Esophagus muscularis mucosa (tissue), 4 donors: ENCODE measurements around the gene TRRAP. TPM values are rescaled to one million over a fixed set of nuclear protein-coding genes. Genes with fewer than 3 reads are reported as not detected.

Source experiments
- DNase-seq: peaks from one replicate; pipeline ENCODE4 v3.0.0-alpha.2; 2017; ENCODE audit errors: extremely low spot score
- H3K27ac ChIP-seq, 4 donors: fragments of 200-600 bp; sonication (generic); replicated peaks in 1 of 4; 1 replicate in 3 of 4; 2 replicates in 1 of 4; pipeline ENCODE4 v1.5.1; 2016 to 2019; ENCODE audit warnings: mild to moderate bottlenecking in 1 of 4
- H3K27me3 ChIP-seq, 4 donors: fragments of 200-600 bp; sonication (generic); one replicate each; pipeline versions ENCODE4 v1.5.1 to v1.6.0; 2016 to 2019
- H3K36me3 ChIP-seq, 4 donors: fragments of 200-600 bp; sonication (generic); one replicate each; pipeline ENCODE4 v1.5.1; 2016 to 2019
- H3K4me1 ChIP-seq, 4 donors: fragments of 200-600 bp; sonication (generic); one replicate each; pipeline ENCODE4 v1.5.1; 2016 to 2019
- H3K4me3 ChIP-seq, 4 donors: fragments of 200-600 bp; sonication (generic); 1 replicate in 2 of 4; 2 replicates in 2 of 4; pipeline ENCODE4 v1.5.1; 2016 to 2019; ENCODE audit warnings: mild to moderate bottlenecking in 4 of 4, moderate library complexity in 1 of 4
- H3K9me3 ChIP-seq, 4 donors: fragments of 200-600 bp; sonication (generic); 1 replicate in 3 of 4; 2 replicates in 1 of 4; pipeline ENCODE4 v1.5.1; 2016 to 2019
- EP300 ChIP-seq: sonication (generic); formaldehyde crosslinking; IDR thresholded peaks from one replicate; pipeline ENCODE4 v1.6.1; 2017; ENCODE audit warnings: antibody characterized with exemption
- POLR2A ChIP-seq: fragments of 450-650 bp; IDR thresholded peaks from one replicate; pipeline ENCODE4 v1.6.1; 2017; ENCODE audit warnings: antibody characterized with exemption, moderate library complexity, mild to moderate bottlenecking, low read depth
- POLR2AphosphoS5 ChIP-seq, 2 donors: sonication (generic); formaldehyde crosslinking; IDR thresholded peaks; one replicate each; pipeline ENCODE4 v1.6.1; 2017; ENCODE audit warnings: antibody characterized with exemption in 2 of 2
- WGBS: methylation state at CpG from one replicate; pipeline ENCODE4 v1.1.5; 2018; 5-methylcytosine and 5-hydroxymethylcytosine counted together
- intact Hi-C: fragments of 100-400 bp; cut with DNase I; formaldehyde crosslinking; loops from one replicate; pipeline ENCODE4 v1.15.1; 2023
- total RNA-seq, 4 donors: library from RNA; depleted of rRNA; stranded (reverse); fragments of >200 nt; gene quantifications; one replicate each; pipeline versions ENCODE4 v1.1.0 to v1.2.1, GENCODE V29; 2016
- TF ChIP-seq, protein P1 (sequence below), 3 experiments: fragments of 200-600 bp in 2 of 3; fragments of 450-650 bp in 1 of 3; sonication (generic) in 2 of 3; IDR thresholded peaks; one replicate each; pipeline ENCODE4 v1.5.1; 2017 to 2019; ENCODE audit warnings: antibody characterized with exemption in 3 of 3, mild to moderate bottlenecking in 2 of 3, moderate library complexity in 1 of 3

Gene TRRAP
- total RNA-seq, 4 donors from 2014 or later = 22.9 to 38.0 (median 29.7) TPM

DNA sequence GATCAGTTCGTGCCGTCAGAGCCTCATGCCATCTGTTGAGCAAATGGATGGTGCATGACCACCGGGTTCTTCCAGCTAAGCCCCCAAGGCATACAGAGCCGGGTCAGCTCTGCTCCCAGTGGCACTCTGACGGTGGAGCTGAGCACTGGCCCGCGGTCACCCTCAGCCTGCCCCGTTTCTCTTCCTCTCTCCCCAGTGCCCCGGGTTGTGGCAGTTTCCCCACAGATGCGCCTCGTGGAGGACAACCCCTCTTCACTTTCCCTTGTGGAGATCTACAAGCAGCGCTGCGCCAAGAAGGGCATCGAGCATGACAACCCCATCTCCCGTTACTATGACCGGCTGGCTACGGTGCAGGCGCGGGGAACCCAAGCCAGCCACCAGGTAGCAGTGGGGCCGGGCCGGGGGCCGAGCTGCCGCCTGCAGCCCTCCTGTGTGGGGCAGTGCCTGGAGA is 129.9 kb downstream of the TRRAP start:
- Histone ChIP-seq H3K4me1 (no peaks in the 10 kb centered on the region), H3K27ac (no peak overlapping the region), H3K4me3 (no peak overlapping the region), H3K36me3 (peaks cover 88 to 100% (median 98%) of the 10 kb centered on the region in 4 donors), H3K27me3 (no peaks in the 10 kb centered on the region), H3K9me3 (no peaks in the 10 kb centered on the region)
- intact Hi-C loops = no loop called here
- WGBS = 95% methylated on average over 22 of the region's 23 CpGs
- no peak for DNase-seq
- no peak for TF ChIP-seq POLR2AphosphoS5 (IDR thresholded peaks at IDR 0.05)
- TF ChIP-seq, protein P1, sequence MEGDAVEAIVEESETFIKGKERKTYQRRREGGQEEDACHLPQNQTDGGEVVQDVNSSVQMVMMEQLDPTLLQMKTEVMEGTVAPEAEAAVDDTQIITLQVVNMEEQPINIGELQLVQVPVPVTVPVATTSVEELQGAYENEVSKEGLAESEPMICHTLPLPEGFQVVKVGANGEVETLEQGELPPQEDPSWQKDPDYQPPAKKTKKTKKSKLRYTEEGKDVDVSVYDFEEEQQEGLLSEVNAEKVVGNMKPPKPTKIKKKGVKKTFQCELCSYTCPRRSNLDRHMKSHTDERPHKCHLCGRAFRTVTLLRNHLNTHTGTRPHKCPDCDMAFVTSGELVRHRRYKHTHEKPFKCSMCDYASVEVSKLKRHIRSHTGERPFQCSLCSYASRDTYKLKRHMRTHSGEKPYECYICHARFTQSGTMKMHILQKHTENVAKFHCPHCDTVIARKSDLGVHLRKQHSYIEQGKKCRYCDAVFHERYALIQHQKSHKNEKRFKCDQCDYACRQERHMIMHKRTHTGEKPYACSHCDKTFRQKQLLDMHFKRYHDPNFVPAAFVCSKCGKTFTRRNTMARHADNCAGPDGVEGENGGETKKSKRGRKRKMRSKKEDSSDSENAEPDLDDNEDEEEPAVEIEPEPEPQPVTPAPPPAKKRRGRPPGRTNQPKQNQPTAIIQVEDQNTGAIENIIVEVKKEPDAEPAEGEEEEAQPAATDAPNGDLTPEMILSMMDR (IDR thresholded peaks at IDR 0.05) = no peak
- TF ChIP-seq EP300 = no peak
- no peak for TF ChIP-seq POLR2A

DNA sequence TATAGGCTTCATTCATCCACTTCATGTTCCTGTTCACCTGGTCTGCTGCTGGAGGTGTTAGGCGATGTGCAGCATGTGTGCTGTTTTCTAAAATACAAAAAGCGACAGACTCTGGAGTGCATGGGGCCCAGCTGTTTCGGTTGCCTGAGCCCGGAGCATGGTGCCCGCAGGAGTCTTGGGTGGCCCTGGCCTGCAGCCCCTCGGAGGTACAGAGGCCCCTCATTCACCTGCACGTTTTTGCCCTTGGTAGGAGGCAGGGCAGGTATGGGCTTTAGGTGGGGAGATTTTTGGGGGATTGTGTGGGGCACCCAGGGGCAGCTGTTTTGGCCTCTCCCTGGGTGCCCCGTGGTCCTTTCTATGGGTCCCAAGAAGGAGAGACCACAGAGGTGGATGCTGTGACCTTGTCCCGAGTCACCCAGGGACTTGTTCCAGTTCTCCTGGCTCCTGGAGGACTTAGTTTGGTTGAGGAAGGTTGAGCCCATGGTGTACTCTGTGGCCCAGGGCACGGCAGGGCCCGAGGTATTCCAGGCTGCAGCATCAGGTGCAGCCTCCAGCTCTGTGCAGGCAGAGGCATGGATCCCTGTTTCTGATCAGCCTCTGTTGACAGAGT is 130.7 kb downstream of the TRRAP start:
- intact Hi-C loops = no loop called here
- H3K27me3 ChIP-seq = no peaks in the 10 kb centered on the region
- peaks cover 89 to 100% (median 99%) of the 10 kb centered on the region in 4 donors for H3K36me3 ChIP-seq
- H3K9me3 ChIP-seq = no peaks in the 10 kb centered on the region
- DNase-seq = no peak
- H3K27ac ChIP-seq = no peak overlapping the region
- WGBS = 86% methylated on average over 11 of the region's 11 CpGs
- no peaks in the 10 kb centered on the region for H3K4me1 ChIP-seq
- TF ChIP-seq, protein P1 (IDR thresholded peaks at IDR 0.05) = no peak
- no peak for TF ChIP-seq POLR2AphosphoS5 (IDR thresholded peaks at IDR 0.05)
- TF ChIP-seq POLR2A = no peak
- no peak for TF ChIP-seq EP300
- H3K4me3 ChIP-seq = no peak overlapping the region

DNA sequence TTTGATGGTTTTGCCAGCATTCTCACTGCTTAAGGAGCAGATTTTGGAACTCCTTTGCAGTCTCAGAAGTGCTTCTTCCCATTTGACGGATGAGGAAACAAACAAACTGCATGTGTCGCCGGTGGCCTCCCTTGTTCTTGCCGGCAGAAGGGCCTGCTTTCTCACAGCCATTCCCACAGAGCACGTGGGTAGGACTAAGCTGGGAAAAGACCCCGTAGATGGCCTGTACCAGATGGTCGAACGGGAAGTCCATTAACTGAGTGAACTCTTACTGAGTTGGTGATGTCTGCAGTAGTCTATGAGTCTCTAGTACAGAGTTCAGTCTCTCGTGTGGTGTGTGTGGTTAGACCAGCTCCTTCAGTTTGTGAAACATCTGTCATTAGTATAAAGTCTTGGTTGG is 131.9 kb downstream of the TRRAP start:
- 74% methylated on average over 5 of the region's 9 CpGs for WGBS
- H3K36me3 ChIP-seq = peaks cover 85 to 100% (median 99%) of the 10 kb centered on the region in 4 donors
- no peak overlapping the region for H3K4me3 ChIP-seq
- H3K27me3 ChIP-seq = no peaks in the 10 kb centered on the region
- H3K27ac ChIP-seq = no peak overlapping the region
- DNase-seq = no peak
- TF ChIP-seq POLR2AphosphoS5 (IDR thresholded peaks at IDR 0.05) = no peak
- TF ChIP-seq, protein P1 (IDR thresholded peaks at IDR 0.05) = no peak
- no peak for TF ChIP-seq EP300
- no peak for TF ChIP-seq POLR2A
- H3K9me3 ChIP-seq = no peaks in the 10 kb centered on the region
- intact Hi-C loops = no loop called here
- no peaks in the 10 kb centered on the region for H3K4me1 ChIP-seq

DNA sequence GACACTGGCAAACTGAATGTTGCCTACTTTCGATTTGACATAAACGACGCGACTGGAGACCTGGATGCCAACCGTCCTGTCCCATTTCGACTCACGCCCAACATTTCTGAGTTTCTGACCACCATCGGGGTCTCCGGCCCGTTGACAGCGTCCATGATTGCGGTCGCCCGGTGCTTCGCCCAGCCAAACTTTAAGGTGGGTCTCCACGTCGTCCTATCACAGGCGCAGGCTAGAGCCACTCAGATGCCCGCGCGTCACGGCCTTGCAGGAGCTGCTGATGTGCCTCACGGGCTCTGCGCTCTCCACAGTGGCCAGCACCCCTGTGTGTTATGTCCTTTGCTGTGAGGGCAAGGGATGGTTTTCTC is 133.0 kb downstream of the TRRAP start:
- no peak for DNase-seq
- no peaks in the 10 kb centered on the region for H3K4me1 ChIP-seq
- 97% methylated on average over 22 of the region's 24 CpGs for WGBS
- H3K9me3 ChIP-seq = no peaks in the 10 kb centered on the region
- no peak overlapping the region for H3K4me3 ChIP-seq
- no peak overlapping the region for H3K27ac ChIP-seq
- intact Hi-C loops = no loop called here
- no peaks in the 10 kb centered on the region for H3K27me3 ChIP-seq
- TF ChIP-seq, protein P1 (IDR thresholded peaks at IDR 0.05) = no peak
- TF ChIP-seq POLR2A (no peak), EP300 (no peak), POLR2AphosphoS5 (IDR thresholded peaks at IDR 0.05) (no peak)
- H3K36me3 ChIP-seq = peaks cover 80 to 100% (median 98%) of the 10 kb centered on the region in 4 donors
